ENCODE results near the gene TFB1M. TPM values are rescaled to one million over a fixed set of nuclear protein-coding genes. Genes with fewer than 3 reads are reported as not detected.
"Not testable (repeated sequence)": the region's sequence is repeated elsewhere in the genome, so short reads cannot be mapped to it uniquely, and the experiment has no call there.

The TFB1M gene
- polyA plus RNA-seq, 4 donors, result 9.9 to 22.1 (median 20.2) TPM

DNA sequence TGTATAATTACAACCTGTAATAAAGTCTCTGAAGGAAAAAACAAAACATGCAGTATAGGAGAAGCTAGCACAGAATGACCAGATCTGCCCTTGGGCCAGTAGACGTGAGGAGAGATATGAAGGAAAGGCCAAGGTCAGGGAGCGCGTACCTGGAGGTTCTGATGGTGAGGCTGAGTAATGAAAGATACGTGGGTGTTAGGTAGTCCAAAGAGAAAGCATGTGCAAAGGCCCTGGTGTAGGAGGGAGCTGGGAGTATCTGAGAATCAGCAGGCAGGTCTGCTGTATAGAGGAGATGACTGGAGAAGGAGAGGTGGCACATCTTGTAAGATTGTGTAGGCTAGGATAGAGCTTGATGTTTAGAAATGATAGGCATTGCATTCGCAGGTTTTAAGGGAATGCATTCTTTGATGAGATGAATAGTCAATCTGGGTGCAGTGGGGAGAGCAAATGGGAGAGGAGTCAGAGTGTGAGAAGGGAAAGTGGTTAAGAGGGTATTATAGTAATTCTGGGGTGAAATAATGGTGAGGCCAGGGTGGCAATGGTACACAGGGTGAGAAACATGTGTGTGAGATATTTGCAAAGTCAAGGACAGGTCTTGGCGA lies 15.9 kb upstream of the TFB1M start:
- no peak for DNase-seq (ENCODE audit: low read depth in 4 of 4, low spot score in 3 of 4)

DNA sequence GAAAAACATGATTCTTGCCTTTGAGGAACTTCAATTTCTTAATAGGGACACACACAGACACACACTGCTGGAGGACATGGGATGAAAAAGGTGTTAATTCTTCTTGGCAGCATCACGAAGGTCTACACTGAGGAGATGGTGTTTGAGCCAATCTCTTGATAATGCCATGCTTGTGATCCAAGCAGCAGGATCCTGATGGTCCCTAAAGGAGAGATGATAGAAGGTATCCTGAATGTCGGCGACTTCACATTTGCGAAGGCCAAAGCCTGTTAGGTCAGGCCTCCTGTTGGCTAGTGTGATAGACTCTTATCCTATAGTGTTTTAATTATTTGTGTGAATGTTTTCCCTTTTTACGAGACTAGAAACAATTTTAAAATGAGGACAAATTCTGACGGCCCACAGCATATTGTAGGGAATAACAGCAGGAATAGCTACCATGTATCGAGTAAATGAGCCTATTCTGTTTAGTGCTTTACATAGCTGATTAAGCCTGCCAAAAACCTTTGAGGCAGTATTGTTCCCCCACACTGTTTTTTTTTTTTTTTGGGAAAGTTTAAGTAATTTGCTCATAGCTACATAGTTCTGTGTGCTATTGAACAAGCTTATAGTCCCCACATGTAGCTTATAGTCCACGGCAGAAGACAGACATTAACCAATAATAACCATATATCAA lies 15.3 kb upstream of the TFB1M start:
- DNase-seq (ENCODE audit: low read depth in 4 of 4, low spot score in 3 of 4), result no peak

GRCh38 chr6:155328539-155329459 lies 14.5 kb upstream of the TFB1M start:
- no peak for DNase-seq (ENCODE audit: low read depth in 4 of 4, low spot score in 3 of 4)

- no peak for DNase-seq (ENCODE audit: low read depth in 4 of 4, low spot score in 3 of 4)
Measured at GRCh38 chr6:155328074-155328538, 13.8 kb upstream of the TFB1M start.

- peak; percentile 46 to 60 (median 58) for DNase-seq (ENCODE audit: low read depth in 4 of 4, low spot score in 3 of 4)
Measured at GRCh38 chr6:155327326-155328073, 13.2 kb upstream of the TFB1M start.

DNA sequence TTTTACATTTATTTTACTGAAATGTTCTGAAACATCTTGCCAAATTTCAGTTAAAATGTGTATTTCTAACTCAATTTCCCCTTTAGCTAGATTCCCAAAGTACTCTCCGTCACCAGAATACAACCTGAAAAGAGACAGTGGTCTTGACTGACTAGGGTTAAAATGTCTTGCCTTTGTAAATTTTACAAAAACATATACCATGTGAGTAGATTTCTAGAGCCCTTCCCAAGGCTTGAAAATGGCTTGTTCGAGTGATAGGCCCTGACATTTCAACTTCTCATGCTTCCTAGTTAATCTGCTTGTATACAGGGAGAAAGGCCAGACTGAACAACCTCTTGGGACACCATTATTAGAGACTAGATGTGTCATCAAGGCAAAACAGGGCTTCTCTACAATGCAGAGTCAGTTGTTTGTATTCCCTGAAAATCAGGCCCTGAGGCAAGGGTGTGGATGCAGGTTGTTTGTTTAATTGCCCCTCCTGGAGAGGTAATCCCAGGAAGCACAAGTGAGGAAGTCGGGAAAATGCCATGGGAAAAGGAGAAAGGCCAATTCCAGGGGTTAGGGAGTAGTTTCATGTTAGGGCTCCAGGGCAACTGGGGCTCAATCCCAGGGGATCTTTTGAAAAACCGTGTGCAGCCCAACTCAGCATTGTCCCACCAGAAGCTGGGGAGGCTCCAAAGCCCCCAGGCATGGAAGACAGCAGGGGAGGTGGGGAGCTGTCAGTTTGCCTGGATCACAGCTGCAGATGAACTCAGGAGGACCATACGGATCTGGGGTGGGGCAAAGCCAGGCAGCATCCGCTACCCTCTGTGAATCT lies 11.6 kb upstream of the TFB1M start:
- no peak for DNase-seq (ENCODE audit: low read depth in 4 of 4, low spot score in 3 of 4)

DNA sequence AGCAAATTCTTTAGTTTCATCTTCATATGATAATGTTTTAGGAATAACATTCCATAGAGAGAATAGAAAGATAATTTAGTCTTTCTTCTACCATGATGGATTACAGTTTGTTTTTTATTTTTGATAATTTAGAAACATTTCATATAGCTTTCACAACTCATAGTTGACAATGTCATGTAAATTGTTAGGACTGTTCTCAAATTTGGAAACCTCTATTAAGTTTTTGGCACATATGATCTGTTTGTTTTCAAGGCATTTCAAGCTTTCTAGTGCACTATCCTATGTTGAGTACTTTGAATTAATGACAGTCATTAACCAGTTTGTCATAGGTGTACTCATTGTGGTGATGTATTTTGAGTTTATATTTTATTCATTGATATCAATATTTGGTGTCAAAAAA lies 10.7 kb upstream of the TFB1M start:
- no peak for DNase-seq (ENCODE audit: low read depth in 4 of 4, low spot score in 3 of 4)

- DNase-seq (ENCODE audit: low read depth in 4 of 4, low spot score in 3 of 4), result no peak
Measured at GRCh38 chr6:155324172-155324571, 9.9 kb upstream of the TFB1M start.

DNA sequence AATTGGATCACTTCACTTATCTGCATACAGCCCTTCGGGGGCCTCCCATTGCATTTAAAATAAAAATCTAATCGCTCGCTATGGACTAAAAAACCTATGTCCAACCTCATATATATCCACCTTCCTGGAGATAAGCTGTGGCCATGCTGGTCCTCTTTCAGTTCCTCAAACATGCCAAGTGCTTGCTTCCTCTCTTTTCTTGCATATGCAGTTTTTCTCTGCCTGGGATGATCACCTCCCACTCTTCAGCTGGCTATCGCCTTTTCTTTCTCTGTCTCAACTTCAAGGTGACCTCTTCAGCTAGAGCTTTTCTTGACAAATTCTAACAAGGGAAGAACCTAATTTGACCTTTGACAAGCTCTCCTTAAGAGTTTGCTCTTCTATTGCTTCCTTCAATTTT lies 5.6 kb upstream of the TFB1M start:
- DNase-seq (ENCODE audit: low read depth in 4 of 4, low spot score in 3 of 4), result no peak

GRCh38 chr6:155317186-155317585 lies 2.9 kb upstream of the TFB1M start:
- no peak for DNase-seq (ENCODE audit: low read depth in 4 of 4, low spot score in 3 of 4)

- no peak for DNase-seq (ENCODE audit: low read depth in 4 of 4, low spot score in 3 of 4)
Measured at GRCh38 chr6:155316419-155316818, 2.1 kb upstream of the TFB1M start.

DNA sequence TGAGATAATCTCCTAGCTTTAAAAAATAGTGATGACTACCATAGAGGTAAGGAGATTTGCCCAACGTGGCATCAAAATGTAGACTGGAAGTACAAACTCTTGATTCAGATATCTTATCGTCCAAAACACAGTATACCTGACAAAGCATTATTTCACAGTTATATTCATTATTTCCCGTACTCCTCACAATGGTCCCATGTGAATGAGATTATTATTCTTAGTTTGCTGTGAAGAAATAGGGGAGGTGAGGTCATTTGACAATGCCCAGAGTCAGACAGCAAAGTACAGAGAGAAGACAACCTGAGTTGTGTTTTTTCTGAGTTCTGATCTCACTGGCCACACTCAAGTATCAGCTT lies 1.2 kb upstream of the TFB1M start:
- no peak for DNase-seq (ENCODE audit: low read depth in 4 of 4, low spot score in 3 of 4)

DNA sequence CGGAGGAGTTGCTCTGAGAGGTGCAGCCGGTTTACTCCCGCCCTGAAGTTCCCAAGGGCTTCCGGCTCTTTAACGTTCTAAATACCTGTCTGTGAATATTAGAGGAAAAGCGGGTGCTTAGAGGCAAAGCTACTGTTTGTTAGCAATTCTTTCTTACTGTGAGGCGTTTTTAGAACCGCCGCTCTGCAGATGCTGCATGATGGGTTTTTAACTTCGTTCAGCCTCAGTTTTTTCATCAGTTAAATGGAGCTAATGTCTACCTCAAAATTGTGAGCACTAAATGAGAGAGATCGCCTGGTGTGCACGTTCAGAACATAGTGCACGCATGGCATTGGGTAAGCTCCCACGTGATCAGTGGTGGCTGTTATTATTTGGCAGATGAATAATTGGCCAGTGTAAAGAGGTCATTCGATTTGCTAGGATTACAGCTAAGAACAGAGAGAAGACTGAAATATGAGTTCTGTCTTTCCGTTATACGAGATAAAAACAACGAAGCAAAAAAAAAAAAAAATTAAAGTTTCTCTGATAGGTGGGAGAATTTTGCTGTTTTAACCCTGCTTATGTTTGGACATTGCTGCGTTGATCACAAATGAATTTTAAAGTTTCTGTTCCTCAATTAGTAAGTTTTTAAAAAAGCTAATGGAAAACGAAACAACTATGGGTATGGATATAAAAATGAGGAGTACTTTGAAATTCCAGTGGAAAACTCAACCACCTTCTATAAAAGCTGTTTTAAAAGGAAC lies 660 bp upstream of the TFB1M start:
- no peak for DNase-seq (ENCODE audit: low read depth in 4 of 4, low spot score in 3 of 4)

DNA sequence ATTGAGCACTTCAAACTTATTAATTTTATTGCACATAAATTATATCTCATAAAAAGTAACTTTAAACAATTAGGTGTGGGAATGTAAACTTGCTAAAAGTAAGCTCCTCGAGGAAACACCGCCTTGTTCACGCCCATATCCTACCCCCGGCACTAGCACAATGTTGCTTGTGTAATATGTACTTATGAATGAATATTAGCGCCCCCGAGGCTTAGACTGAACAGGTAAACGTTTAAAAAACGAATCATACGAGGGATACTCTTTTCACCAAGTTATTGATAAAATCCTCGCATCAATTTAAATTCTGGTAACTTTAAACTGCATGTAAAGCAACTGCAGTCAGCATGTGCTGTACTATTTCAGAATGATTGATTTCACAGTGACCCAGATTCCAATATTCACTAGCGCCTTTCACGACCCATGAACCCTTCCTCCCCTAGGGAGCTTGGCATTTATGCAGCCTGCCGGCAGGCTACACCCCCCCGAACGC lies 637 bp downstream of the TFB1M start:
- peak in 1 of 4 donors; percentile 8 for DNase-seq (ENCODE audit: low read depth in 4 of 4, low spot score in 3 of 4)

GRCh38 chr6:155312950-155313349 lies 1.3 kb downstream of the TFB1M start:
- DNase-seq (ENCODE audit: low read depth in 4 of 4, low spot score in 3 of 4), result not testable (repeated sequence)

GRCh38 chr6:155311583-155311982 lies 2.7 kb downstream of the TFB1M start:
- DNase-seq (ENCODE audit: low read depth in 4 of 4, low spot score in 3 of 4), result no peak

DNA sequence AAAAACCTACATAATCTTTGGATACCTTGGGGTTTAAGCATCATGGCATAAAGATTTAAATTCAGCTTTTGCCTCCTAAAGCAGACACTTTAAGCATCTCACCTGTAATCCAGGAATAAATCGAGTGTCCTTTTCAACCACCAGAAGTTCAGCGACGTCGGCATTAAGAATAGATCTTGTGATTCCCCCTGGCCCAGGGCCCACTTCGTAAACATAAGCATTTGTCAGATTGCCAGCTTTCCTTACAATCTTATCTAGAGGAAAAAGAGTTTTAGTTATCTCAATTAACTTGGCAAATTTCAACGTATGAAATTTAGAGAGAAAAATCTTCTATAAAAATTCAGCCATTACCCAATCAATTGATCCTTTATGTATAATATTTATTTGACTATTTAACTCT lies 3.2 kb downstream of the TFB1M start:
- no peak for DNase-seq (ENCODE audit: low read depth in 4 of 4, low spot score in 3 of 4)

DNA sequence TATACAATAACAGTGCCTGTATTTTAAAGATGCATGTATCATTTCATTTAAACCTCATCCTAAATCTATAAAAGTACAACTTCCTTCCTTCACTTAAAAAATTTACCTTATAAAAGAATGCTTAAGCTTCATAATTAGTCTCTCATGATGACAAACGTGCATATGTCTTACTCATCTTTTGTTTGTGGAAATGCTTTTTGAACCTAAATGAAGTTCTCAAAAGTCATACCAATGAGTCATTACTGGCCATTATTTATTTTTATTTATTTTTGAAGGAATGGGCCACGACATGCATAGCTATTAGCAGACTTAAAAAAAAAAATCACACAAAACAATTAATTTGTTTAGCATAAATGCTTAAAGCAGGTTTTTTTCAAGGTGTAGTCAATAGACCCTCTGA lies 3.7 kb downstream of the TFB1M start:
- DNase-seq (ENCODE audit: low read depth in 4 of 4, low spot score in 3 of 4), result no peak

GRCh38 chr6:155309150-155309549 lies 5.1 kb downstream of the TFB1M start:
- DNase-seq (ENCODE audit: low read depth in 4 of 4, low spot score in 3 of 4), result no peak

All from left renal pelvis (tissue), 4 donors.